GM19467 (cell line): ENCODE data around the gene PTPRN2.

Experiments
- ATAC-seq: cut with Tn5 transposase; IDR thresholded peaks from one replicate; pipeline ENCODE4 v1.9.1; 2021; ENCODE audit warnings: mild to moderate bottlenecking, moderate library complexity; ENCODE audit not compliant: unreplicated experiment

The PTPRN2 gene

GRCh38 chr7:157722137-157723060, 865.2 kb downstream of the PTPRN2 start:
- no peak for ATAC-seq

DNA sequence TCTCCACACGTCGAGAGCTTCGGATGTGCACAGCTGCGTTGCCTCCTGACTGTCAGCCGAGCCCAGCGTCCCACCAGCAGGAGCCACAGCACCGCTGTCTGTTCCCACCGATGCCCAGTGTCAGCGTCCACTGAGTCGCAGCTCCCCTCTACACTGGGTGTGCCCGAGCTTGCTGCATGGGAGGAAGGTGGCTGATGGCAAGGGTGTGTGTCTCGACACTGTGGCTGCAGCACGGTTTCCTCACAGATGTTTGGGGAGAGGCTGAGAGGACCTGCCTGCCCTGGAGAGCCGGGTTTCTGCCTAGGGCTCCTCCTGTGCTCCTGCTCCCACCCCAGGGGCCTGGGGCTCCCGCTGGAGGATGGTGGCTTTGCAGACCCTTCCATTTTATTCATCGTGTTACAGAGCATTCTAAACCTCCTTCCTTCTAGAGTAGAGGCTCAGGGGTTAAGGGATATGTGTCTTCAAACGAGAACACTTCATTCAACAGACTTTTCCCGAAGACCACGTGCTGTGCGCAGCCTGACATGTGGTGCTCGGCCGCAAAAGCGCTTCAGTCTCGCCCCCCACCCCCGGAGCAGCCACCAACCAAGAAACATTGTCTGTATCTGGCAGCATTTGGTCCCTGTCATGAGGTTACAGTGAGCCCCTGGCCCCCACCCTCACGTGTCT, 866.0 kb downstream of the PTPRN2 start:
- no peak for ATAC-seq

- no peak for ATAC-seq
Observed at GRCh38 chr7:157719705-157720655, 867.6 kb downstream of the PTPRN2 start.

DNA sequence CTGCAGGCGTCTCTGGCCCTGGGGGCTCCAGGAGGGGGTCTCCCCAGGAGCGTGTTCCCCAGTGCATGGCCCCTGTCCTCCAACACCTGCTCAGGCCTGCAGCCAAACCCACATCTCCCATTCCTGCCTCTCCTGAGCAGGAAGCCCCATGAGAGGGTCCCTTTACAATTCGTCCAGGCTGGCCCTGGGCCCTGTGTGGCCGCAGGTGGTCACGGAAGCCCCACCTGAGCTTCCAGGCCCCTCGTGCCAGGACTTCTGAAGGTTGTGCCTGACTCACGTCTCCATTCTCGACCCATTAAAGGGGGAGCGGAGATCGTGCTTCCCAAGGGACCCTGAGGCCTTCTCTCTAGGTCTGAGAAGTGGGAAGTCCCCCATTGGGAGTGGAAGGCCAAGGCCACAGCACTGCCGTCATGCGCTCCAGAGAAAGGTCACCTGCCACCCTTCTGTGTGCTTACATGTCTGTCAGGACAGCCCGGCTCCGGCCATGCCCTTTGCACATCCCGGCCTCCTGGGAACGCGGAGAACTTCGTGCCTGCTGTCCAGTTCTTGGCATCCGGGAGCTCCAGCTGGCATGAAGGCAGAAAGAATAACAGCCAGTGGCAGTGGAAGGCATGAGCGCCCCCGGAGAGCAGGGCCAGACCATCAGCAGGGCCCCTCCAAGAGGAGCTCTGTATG, 868.5 kb downstream of the PTPRN2 start:
- ATAC-seq = no peak

- no peak for ATAC-seq
Observed at GRCh38 chr7:157718303-157719007, 869.2 kb downstream of the PTPRN2 start.

- ATAC-seq = no peak
Observed at GRCh38 chr7:157717211-157718174, 870.1 kb downstream of the PTPRN2 start.

DNA sequence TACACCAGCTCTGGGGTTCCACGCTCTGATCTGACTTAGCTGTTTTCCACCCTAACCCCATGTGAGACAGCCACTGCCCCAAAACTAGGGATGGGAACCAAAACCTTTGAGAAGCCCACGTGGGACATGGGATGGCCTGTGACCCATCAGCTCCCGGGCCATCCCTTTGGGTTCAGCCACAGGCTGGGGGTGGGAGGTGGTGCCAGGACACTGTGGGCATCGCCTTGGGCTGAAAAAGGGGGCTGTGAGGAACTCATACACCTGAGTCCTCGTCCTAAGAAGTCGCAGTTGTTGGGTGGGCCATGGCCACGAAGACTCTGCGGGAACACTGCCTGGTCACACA, 871.7 kb downstream of the PTPRN2 start:
- no peak for ATAC-seq

- ATAC-seq = no peak
Observed at GRCh38 chr7:157715071-157715937, 872.3 kb downstream of the PTPRN2 start.

DNA sequence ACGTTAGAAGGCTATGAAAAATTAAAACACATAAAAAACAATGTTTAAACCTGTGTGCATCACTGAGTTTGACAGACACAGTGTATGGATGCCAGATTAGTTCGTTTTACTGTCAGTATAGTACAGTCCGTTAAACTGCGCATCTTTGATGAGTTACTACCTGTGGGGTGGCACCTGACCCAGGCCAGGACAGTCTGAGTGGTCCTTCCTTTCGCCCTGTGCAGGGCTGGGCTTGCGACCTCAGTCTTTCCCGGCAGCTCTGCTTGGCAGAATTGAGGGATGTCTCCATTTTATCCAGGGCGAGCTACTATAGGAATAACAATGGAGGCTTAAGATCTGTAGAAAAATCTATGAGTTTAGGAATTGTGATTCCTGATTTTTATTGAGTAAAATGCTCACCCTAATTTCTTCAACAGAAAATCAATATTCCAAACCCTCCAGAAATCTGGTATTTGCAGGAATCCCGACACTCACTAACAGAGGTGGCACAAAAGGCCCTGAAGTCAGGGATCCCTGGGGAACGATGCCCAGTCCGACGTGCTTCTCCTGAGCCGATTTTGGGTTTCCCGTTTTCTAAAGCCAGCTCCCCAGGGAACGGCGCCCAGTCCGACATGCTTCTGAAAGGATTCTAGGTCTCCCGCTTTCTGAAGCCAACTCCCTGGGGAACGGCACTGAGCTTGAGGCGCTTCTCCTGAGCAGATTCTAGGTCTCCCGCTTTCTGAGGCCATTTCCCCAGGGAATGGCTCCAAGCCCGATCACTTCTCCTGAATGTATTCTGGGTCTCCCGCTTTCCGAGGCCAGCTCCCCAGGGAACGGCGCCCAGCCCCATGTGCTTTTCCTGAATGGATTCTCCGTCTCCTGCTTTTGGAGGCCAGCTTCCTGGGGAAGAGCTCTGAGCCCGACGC, 873.2 kb downstream of the PTPRN2 start:
- ATAC-seq = no peak

- no peak for ATAC-seq
Observed at GRCh38 chr7:157713591-157713990, 874.0 kb downstream of the PTPRN2 start.

GRCh38 chr7:157712666-157713235, 874.9 kb downstream of the PTPRN2 start:
- ATAC-seq = no peak

DNA sequence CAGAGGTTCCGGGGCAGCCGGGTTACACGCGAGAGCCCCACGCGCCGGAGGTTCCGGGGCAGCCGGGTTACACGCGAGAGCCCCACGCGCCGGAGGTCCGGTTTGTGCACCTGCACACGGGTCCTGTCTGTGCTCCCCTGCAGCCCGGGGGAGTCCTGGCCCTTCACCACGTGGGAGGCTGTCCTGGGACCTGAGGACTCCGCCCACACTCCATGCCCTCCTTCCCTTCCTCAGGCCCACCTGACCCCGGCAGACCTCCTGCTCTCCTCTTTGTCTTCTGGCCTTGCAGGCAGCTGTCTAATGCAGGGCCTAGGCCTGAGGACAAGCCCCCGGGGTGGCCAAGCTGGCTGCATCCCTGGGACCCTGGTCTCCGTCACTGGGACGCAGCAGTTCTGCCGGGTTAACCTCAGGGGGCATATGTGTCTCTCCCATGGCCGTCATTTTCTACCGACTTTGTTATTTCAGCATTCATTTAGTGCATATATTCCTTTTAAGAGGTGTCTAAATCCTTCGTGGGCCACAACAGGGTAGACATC, 876.2 kb downstream of the PTPRN2 start:
- no peak for ATAC-seq

GRCh38 chr7:157710396-157710795, 877.2 kb downstream of the PTPRN2 start:
- ATAC-seq = no peak

DNA sequence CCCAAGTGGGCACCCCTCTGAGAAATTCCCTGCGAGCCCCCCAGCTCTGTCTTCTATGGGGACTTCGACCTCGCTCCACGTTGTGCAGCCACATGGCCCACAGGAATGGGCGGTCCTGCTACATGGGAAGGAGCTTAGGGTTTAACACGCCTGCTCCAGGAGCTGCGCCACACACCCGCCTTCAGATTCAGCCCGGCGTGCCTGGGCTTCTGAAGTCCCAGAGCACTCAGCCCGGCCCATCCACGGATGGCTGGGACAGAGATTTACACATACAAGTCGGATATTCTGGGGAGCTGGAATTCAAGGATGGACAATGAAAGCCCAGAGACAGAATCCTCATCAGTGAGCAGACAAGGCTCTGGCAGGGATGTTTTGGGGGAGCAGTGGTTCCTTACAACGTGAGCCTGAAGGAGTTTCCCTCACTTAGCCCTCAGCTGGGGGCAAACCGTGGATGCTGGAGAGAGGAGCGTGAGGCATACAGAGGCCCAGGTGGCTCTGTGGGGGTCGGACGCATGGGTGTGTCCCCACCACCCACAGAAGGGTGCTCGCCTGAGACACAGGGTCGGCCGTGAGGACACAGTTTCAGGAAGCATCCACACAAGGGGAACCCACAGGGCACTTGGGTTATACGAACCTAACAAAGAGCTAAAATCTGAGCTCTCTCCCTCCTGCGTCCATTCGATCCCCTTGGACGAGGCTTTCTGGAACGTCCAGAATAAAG, 877.9 kb downstream of the PTPRN2 start:
- ATAC-seq = no peak

DNA sequence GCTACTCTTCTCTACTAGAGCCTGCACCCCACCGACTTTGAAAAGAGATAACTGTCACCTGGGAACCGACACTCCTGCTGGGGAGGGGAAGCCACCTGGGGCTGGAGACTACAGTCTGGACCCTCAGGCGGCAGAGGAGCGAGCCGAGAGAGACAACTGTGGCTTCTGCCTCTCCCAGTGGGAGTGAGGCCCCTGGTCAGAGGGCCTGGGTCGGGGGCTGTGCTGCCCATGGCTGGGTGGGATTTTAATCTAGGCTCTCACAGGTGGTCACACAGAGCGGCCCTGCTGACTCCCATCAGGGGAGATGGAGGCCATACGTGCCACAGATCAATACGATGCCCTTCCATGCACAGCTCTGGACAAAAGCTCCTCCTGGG, 878.7 kb downstream of the PTPRN2 start:
- ATAC-seq = no peak
